ENCODE results near the gene CYP26A1. TPM values are rescaled to one million over a fixed set of nuclear protein-coding genes. Genes with fewer than 3 reads are reported as not detected.
A peak's percentile ranks its signal among the peaks of the same experiment; 100 is the strongest.

The CYP26A1 gene
- total and polyA plus RNA-seq, 2 experiments from 2014 or later: not detected

DNA sequence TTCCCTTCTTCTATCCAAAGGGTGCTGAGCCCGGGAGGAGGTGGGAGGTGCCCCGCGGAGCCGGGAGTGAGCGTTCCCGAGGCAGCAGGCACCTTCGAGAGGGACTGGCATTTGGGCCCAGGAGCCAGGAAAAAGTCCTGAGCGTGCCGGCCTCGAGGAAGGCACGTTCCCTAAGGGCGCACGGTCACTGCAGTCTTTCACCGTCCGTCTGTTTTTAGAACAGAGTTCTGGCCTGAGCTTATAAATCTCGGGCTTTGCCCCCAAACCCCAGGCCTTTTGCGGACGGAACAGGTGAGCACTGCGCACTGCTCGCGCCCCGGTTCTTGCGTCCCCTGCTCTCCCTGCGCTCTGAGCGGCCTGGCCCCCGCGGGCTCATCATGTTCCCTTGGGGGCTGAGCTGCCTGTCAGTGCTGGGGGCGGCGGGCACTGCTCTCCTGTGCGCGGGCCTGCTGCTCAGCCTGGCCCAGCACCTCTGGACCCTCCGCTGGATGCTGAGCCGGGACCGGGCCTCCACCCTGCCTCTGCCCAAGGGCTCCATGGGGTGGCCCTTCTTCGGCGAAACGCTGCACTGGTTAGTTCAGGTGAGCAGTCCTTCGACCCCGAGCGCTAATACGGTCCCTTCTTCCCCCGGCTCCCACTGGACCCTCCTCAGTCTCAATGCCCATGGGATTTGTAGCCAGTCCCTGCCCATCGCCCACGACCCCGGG, 12.7 kb upstream of the CYP26A1 start:
- no peaks in the 10 kb centered on the region for H3K36me3 ChIP-seq (ENCODE audit: low read depth)
- H3K9me3 ChIP-seq (ENCODE audit: low read depth): no peaks in the 10 kb centered on the region
- H2AFZ ChIP-seq: no peak overlapping the region
- TF ChIP-seq EZH2 (IDR thresholded peaks at IDR 0.05; ENCODE audit: insufficient read depth, poor library complexity, severe bottlenecking): peak; percentile 15
- no peak for TF ChIP-seq EZH2phosphoT487 (IDR thresholded peaks at IDR 0.05; ENCODE audit: insufficient read depth, low read depth)
- H3K9me2 ChIP-seq (ENCODE audit: insufficient read depth): no peaks in the 10 kb centered on the region
- H3F3A ChIP-seq (ENCODE audit: insufficient read depth): no peaks in the 10 kb centered on the region
- H3K27ac ChIP-seq: no peak overlapping the region
- in situ Hi-C loops (cut with MboI): no loop called here
- H3K4me3 ChIP-seq: no peak overlapping the region
- H3K27me3 ChIP-seq (replicated peaks; ENCODE audit: insufficient read depth): peaks cover 62% of the 10 kb centered on the region
- no peaks in the 10 kb centered on the region for H3K4me1 ChIP-seq (ENCODE audit: insufficient read depth)
- no peak for DNase-seq
- no peaks in the 10 kb centered on the region for H4K20me1 ChIP-seq (ENCODE audit: insufficient read depth)
- H3K4me2 ChIP-seq (ENCODE audit: unreplicated experiment): peak overlapping the region; percentile 15
- H3K9ac ChIP-seq: no peak overlapping the region
- no peaks in the 10 kb centered on the region for H3K79me2 ChIP-seq (ENCODE audit: insufficient read depth)
- WGBS, 2 experiments (ENCODE audit: low coverage in 1 of 2, low lambda C conversion rate in 2 of 2, missing lambda C conversion rate in 2 of 2): 10% methylated on average over 44 to 45 of the region's 45 CpGs

DNA sequence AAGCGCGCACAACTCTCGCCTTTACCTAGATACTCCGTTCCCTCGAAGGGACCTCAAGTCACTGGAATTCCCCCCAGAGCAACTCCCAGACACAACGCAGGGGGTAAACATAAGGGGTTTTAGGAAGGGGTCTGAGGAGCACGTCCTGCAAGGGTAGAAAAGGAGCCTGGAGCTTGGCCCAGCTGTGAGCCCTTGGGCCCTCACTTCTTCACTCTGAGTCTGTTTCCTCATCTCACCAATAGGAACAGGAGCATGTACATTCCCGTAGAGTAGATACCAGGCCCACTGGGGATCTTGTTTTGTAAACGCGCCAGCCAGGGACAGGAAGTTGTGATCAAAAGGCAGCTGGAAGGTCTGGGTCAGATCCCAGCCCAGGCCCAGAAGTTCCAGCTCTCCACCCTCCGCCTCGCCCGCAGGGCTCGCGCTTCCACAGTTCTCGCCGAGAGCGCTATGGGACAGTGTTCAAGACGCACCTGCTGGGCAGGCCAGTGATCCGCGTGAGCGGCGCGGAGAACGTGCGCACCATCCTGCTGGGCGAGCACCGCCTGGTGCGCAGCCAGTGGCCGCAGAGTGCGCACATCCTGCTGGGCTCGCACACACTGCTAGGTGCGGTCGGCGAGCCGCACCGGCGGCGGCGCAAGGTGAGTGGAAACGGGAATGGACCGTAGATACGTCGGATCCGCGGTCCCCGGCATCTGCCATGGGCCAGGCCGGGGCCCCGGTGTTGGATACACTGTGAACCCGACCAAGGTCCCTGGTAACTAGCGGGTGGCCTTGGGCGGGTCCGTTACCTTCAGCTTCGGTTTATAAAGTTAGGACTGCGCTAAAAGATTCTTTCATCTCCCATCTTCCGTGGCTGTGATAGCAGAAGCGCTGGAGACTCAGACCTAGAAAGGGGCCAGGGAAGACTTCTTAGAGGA, 11.8 kb upstream of the CYP26A1 start:
- TF ChIP-seq EZH2phosphoT487 (IDR thresholded peaks at IDR 0.05; ENCODE audit: insufficient read depth, low read depth): 0 out of 2 replicates have a peak, but pooled peaks have one; percentile 58
- TF ChIP-seq EZH2 (IDR thresholded peaks at IDR 0.05; ENCODE audit: insufficient read depth, poor library complexity, severe bottlenecking): peak; percentile 46
- Histone ChIP-seq H3K4me1 (ENCODE audit: insufficient read depth) (no peaks in the 10 kb centered on the region), H3K36me3 (ENCODE audit: low read depth) (no peaks in the 10 kb centered on the region), H3F3A (ENCODE audit: insufficient read depth) (no peaks in the 10 kb centered on the region), H3K27me3 (replicated peaks; ENCODE audit: insufficient read depth) (peaks cover 70% of the 10 kb centered on the region), H3K9me2 (ENCODE audit: insufficient read depth) (no peaks in the 10 kb centered on the region), H3K9me3 (ENCODE audit: low read depth) (no peaks in the 10 kb centered on the region), H3K4me2 (ENCODE audit: unreplicated experiment) (peak overlapping the region; percentile 65), H3K9ac (no peak overlapping the region), H2AFZ (peak overlapping the region; percentile 51), H3K4me3 (peak overlapping the region; percentile 62), H3K27ac (no peak overlapping the region), H3K79me2 (ENCODE audit: insufficient read depth) (no peaks in the 10 kb centered on the region), H4K20me1 (ENCODE audit: insufficient read depth) (no peaks in the 10 kb centered on the region)
- 4% methylated on average over 54 to 55 of the region's 57 CpGs for WGBS, 2 experiments (ENCODE audit: low coverage in 1 of 2, low lambda C conversion rate in 2 of 2, missing lambda C conversion rate in 2 of 2)
- in situ Hi-C loops (cut with MboI): no loop called here
- peak; percentile 36 for DNase-seq

DNA sequence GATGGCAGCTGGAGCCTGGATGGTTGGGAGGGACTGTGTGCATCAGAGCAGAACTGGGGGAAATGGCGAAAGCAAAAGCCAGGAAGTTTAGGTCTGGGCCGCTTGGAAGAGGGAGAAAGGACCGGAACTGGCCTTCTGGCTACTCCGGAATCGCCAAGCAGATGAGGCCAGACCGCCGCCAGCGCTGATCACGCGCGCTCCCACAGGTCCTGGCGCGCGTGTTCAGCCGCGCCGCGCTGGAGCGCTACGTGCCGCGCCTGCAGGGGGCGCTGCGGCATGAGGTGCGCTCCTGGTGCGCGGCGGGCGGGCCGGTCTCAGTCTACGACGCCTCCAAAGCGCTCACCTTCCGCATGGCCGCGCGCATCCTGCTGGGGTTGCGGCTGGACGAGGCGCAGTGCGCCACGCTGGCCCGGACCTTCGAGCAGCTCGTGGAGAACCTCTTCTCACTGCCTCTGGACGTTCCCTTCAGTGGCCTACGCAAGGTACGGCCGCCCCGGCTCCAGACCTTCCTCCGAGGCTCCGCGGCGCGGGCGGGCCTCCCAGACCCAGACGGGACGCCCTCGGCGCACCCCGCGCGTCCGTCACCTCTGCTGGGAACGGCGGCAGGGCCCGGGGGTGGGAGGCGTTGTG, 11.1 kb upstream of the CYP26A1 start:
- DNase-seq: peak; percentile 70
- Histone ChIP-seq H3K79me2 (ENCODE audit: insufficient read depth) (no peaks in the 10 kb centered on the region), H2AFZ (peak overlapping the region; percentile 51), H3K9me3 (ENCODE audit: low read depth) (no peaks in the 10 kb centered on the region), H3K4me2 (ENCODE audit: unreplicated experiment) (peak overlapping the region; percentile 65), H3K27ac (no peak overlapping the region), H4K20me1 (ENCODE audit: insufficient read depth) (no peaks in the 10 kb centered on the region), H3F3A (ENCODE audit: insufficient read depth) (no peaks in the 10 kb centered on the region), H3K9me2 (ENCODE audit: insufficient read depth) (no peaks in the 10 kb centered on the region), H3K36me3 (ENCODE audit: low read depth) (no peaks in the 10 kb centered on the region), H3K27me3 (replicated peaks; ENCODE audit: insufficient read depth) (peaks cover 78% of the 10 kb centered on the region), H3K9ac (no peak overlapping the region), H3K4me1 (ENCODE audit: insufficient read depth) (no peaks in the 10 kb centered on the region), H3K4me3 (peak overlapping the region; percentile 62)
- WGBS, 2 experiments (ENCODE audit: low coverage in 1 of 2, low lambda C conversion rate in 2 of 2, missing lambda C conversion rate in 2 of 2): 3% methylated on average over 45 to 66 of the region's 68 CpGs
- in situ Hi-C loops (cut with MboI): no loop called here
- TF ChIP-seq EZH2 (IDR thresholded peaks at IDR 0.05; ENCODE audit: insufficient read depth, poor library complexity, severe bottlenecking) (no peak), EZH2phosphoT487 (IDR thresholded peaks at IDR 0.05; ENCODE audit: insufficient read depth, low read depth) (no peak)
